ENCODE results near the gene ACTR8. TPM values are rescaled to one million over a fixed set of nuclear protein-coding genes. Genes with fewer than 3 reads are reported as not detected.

The ACTR8 gene
- total and polyA plus RNA-seq, 2 of the 13 experiments (the other 11 are each of a cell fraction or from before 2014, with no cell fraction given) = 15.5 to 29.0 TPM

- TF ChIP-seq MYPOP (CRISPR knock-in tag; IDR thresholded peaks at IDR 0.05) (no peak), ZFX (CRISPR knock-in tag; IDR thresholded peaks at IDR 0.05; ENCODE audit: low read depth) (no peak), UBTF (CRISPR knock-in tag; IDR thresholded peaks at IDR 0.05) (no peak), ZNF260 (CRISPR knock-in tag; IDR thresholded peaks at IDR 0.05; ENCODE audit: borderline replicate concordance, low read depth) (no peak), YEATS4 (CRISPR knock-in tag; IDR thresholded peaks at IDR 0.05; ENCODE audit: borderline replicate concordance) (no peak; the same call in 1 of the 2 replicates), ZNF263 (CRISPR knock-in tag; IDR thresholded peaks at IDR 0.05) (no peak), ARID4A (CRISPR knock-in tag; IDR thresholded peaks at IDR 0.05; ENCODE audit: borderline replicate concordance) (peak; percentile 0; the same call in 1 of the 2 replicates), ZFP82 (CRISPR knock-in tag; IDR thresholded peaks at IDR 0.05; ENCODE audit: borderline replicate concordance) (no peak), CHCHD3 (CRISPR knock-in tag; IDR thresholded peaks at IDR 0.05) (no peak), MLLT10 (CRISPR knock-in tag; IDR thresholded peaks at IDR 0.05) (no peak), ZNF205 (CRISPR knock-in tag; IDR thresholded peaks at IDR 0.05) (no peak), CENPBD1 (CRISPR knock-in tag; IDR thresholded peaks at IDR 0.05; ENCODE audit: borderline replicate concordance, low read depth) (no peak), SALL1 (CRISPR knock-in tag; IDR thresholded peaks at IDR 0.05) (no peak; the same call in none of the 2 replicates), ZNF264 (CRISPR knock-in tag; IDR thresholded peaks at IDR 0.05) (0 out of 2 replicates have a peak, but pooled peaks have one; percentile 67), HMGXB3 (CRISPR knock-in tag; IDR thresholded peaks at IDR 0.05; ENCODE audit: borderline replicate concordance) (no peak)
These were observed 38.5 kb downstream of the ACTR8 start (continued) for GRCh38 chr3:53843195-53844177.

Data from HepG2 (cell line).